Measurements from ENCODE around the gene MUC22. TPM values are rescaled to one million over a fixed set of nuclear protein-coding genes. Genes with fewer than 3 reads are reported as not detected.

The MUC22 gene
- total RNA-seq, 4 donors from 2014 or later, result not detected

DNA sequence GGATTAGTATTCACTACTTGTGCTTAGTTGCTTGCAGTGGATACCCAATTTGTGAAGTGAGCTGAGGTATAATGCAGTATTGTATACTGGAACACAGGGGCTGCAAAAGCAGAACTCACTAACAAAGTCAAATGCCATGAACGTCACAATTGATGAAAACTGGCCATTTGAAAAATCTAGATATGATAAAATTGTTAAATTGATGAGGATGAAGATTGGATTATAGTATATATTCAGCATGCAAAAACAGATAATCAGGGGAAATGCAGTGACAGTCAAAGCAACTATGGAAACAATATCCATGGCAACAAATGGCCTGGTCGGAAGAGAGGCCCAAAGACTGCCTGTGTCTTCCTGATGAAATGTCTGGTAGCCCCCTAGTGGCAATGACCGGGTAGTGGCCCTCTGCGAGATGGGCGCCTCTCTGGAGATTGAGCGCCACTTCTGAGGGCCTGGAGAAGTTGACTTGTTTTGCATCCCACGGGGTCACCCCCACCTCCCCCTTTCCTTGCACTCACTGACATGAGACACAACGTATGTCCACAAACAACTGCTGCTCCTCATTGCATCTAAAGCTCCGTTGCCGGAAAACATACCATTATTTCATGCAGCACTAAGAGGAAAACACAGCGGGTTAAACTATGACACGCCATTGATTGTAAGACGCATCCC lies 58.5 kb downstream of the MUC22 start:
- WGBS, result 64% methylated on average over 13 of the region's 13 CpGs
- Histone ChIP-seq H3K4me3 (no peak overlapping the region), H3K27me3 (peaks cover 0 to 12% (median 0%) of the 10 kb centered on the region in 4 donors), H3K4me1 (peaks cover 6 to 22% (median 18%) of the 10 kb centered on the region in 4 donors), H3K27ac (replicated peaks in 1 of 4) (no peak overlapping the region), H3K36me3 (no peaks in the 10 kb centered on the region), H3K9me3 (no peaks in the 10 kb centered on the region)
- intact Hi-C loops (cut with DNase I), result no loop called here
- TF ChIP-seq POLR2AphosphoS5 (IDR thresholded peaks at IDR 0.05) (no peak), POLR2A (IDR thresholded peaks at IDR 0.05; ENCODE audit: low read depth) (no peak), EP300 (IDR thresholded peaks at IDR 0.05) (no peak)
- TF ChIP-seq, protein P1, sequence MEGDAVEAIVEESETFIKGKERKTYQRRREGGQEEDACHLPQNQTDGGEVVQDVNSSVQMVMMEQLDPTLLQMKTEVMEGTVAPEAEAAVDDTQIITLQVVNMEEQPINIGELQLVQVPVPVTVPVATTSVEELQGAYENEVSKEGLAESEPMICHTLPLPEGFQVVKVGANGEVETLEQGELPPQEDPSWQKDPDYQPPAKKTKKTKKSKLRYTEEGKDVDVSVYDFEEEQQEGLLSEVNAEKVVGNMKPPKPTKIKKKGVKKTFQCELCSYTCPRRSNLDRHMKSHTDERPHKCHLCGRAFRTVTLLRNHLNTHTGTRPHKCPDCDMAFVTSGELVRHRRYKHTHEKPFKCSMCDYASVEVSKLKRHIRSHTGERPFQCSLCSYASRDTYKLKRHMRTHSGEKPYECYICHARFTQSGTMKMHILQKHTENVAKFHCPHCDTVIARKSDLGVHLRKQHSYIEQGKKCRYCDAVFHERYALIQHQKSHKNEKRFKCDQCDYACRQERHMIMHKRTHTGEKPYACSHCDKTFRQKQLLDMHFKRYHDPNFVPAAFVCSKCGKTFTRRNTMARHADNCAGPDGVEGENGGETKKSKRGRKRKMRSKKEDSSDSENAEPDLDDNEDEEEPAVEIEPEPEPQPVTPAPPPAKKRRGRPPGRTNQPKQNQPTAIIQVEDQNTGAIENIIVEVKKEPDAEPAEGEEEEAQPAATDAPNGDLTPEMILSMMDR (IDR thresholded peaks at IDR 0.05), result peak; percentile 70 to 89 (median 78)
- DNase-seq (ENCODE audit: extremely low spot score), result no peak

DNA sequence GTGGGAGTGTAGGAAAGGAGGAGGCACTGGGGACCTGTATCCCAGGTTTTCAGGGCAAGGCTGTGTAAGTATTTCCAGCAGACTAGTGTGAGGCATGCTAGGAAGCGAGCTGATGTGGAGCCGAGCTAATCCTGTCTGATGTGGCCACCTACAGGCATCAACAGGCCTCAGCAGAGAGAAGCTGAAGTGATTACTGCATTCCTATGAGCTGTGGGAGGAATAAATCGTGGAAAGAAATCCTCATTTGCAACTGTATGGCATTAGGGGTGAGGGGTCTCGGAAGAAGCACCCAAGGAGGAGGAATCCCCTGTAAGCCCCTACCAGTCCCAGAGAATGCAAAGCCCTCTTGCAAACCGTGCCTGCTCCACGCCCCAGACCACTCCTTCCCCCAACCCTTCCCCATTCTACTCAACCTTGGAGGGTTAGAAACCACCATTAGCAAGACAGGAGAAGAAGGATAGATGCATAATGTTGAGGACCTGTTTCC lies 60.5 kb downstream of the MUC22 start:
- 44% methylated on average over 6 of the region's 6 CpGs for WGBS
- Histone ChIP-seq H3K4me3 (no peak overlapping the region), H3K27ac (replicated peaks in 1 of 4) (no peak overlapping the region), H3K9me3 (no peaks in the 10 kb centered on the region), H3K27me3 (peaks cover 0 to 5% (median 0%) of the 10 kb centered on the region in 4 donors), H3K36me3 (no peaks in the 10 kb centered on the region), H3K4me1 (peaks cover 6 to 22% (median 18%) of the 10 kb centered on the region in 4 donors)
- intact Hi-C loops (cut with DNase I), result no loop called here
- TF ChIP-seq POLR2AphosphoS5 (IDR thresholded peaks at IDR 0.05) (no peak), EP300 (IDR thresholded peaks at IDR 0.05) (no peak), POLR2A (IDR thresholded peaks at IDR 0.05; ENCODE audit: low read depth) (no peak)
- TF ChIP-seq, protein P1 (IDR thresholded peaks at IDR 0.05), result peak; percentile 27 to 39 (median 28)
- no peak for DNase-seq (ENCODE audit: extremely low spot score)

DNA sequence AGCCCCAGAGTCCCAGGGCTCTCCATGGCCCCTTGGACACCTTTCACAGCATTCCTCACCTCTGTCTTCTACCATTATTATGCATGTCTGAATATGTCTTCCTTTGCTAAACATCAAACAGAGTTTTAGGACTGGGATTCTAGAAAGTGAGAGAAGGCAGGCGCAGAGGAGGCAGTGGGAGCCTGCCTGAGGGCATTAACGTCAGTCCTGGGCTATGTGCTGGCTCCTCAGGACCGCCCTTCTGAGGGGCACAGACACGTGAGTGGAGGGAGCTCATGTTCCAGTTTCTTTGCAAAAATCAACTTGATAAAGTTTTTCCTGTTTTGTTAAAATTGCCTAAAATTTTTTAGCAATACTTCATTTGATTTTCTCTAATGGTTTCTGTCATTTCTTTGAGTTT lies 64.1 kb downstream of the MUC22 start:
- H3K27me3 ChIP-seq, result no peaks in the 10 kb centered on the region
- no peak overlapping the region for H3K27ac ChIP-seq (replicated peaks in 1 of 4)
- H3K4me3 ChIP-seq, result no peak overlapping the region
- 88% methylated on average over 4 of the region's 4 CpGs for WGBS
- no peak for DNase-seq (ENCODE audit: extremely low spot score)
- H3K4me1 ChIP-seq, result peaks cover 6 to 21% (median 20%) of the 10 kb centered on the region in 4 donors
- intact Hi-C loops (cut with DNase I), result no loop called here
- TF ChIP-seq POLR2AphosphoS5 (IDR thresholded peaks at IDR 0.05), result no peak
- TF ChIP-seq POLR2A (IDR thresholded peaks at IDR 0.05; ENCODE audit: low read depth), result no peak
- no peak for TF ChIP-seq EP300 (IDR thresholded peaks at IDR 0.05)
- TF ChIP-seq, protein P1 (IDR thresholded peaks at IDR 0.05), result no peak
- no peaks in the 10 kb centered on the region for H3K36me3 ChIP-seq
- no peaks in the 10 kb centered on the region for H3K9me3 ChIP-seq

DNA sequence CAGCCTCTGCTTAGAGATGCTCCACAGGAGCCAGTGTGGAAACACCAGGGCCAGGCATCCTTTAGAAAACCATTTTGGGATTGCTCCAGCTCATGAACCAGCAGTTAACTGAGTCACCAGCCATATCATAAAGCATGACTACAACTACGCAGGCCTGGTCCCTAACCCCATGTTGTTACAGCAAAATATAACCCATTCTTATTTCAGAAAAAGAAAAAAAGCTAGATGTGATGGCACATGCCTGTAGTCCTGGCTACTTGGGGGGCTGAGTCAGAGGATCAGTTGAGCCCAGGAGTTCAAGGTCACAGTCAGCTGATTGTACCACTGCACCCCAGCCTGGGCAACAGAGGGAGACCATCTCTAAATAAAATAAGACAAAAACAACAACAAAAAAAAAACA lies 65.3 kb downstream of the MUC22 start:
- no peaks in the 10 kb centered on the region for H3K9me3 ChIP-seq
- H3K4me1 ChIP-seq, result peaks cover 9 to 28% (median 24%) of the 10 kb centered on the region in 4 donors
- no peaks in the 10 kb centered on the region for H3K36me3 ChIP-seq
- DNase-seq (ENCODE audit: extremely low spot score), result no peak
- intact Hi-C loops (cut with DNase I), result no loop called here
- 94% methylated on average over 1 of the region's 1 CpG for WGBS
- H3K4me3 ChIP-seq, result no peak overlapping the region
- H3K27me3 ChIP-seq, result peaks cover 0 to 1% (median 0%) of the 10 kb centered on the region in 4 donors
- H3K27ac ChIP-seq (replicated peaks in 1 of 4), result no peak overlapping the region
- no peak for TF ChIP-seq POLR2AphosphoS5 (IDR thresholded peaks at IDR 0.05)
- TF ChIP-seq, protein P1 (IDR thresholded peaks at IDR 0.05), result no peak
- TF ChIP-seq POLR2A (IDR thresholded peaks at IDR 0.05; ENCODE audit: low read depth), result no peak
- TF ChIP-seq EP300 (IDR thresholded peaks at IDR 0.05), result no peak

All from esophagus muscularis mucosa (tissue), 4 donors.